A549 (cell line): Measurements from ENCODE around the gene ITPRIP. TPM values are rescaled to one million over a fixed set of nuclear protein-coding genes. Genes with fewer than 3 reads are reported as not detected.

ENCODE experiments used
- ATAC-seq, 2 experiments: fragments of 200-7000 bp in 1 of 2; fragments of >200 bp in 1 of 2; cut with Nextera tagmentation in 1 of 2; cut with Tn5 transposase in 1 of 2; 3 replicates each; pipeline versions ENCODE4 v1.8.0 to v1.9.1; 2018 to 2020; ENCODE audit warnings: mild to moderate bottlenecking in 1 of 2, moderate library complexity in 1 of 2
- CTCF ChIA-PET: fragments of 300-600 bp; sonication (Branson Sonifier 250); formaldehyde crosslinking; extraction: SDS; loops from one replicate; lab custom pipeline; 2021; ENCODE audit warnings: antibody characterized with exemption, inconsistent platforms; lab: Yijun Ruan, JAX
- POLR2A ChIA-PET: fragments of 350-600 bp; formaldehyde crosslinking; extraction: SDS; loops from one replicate; lab custom pipeline; 2021; ENCODE audit warnings: antibody characterized with exemption, inconsistent platforms; lab: Yijun Ruan, JAX
- DNase-seq, 2 experiments: peaks; one replicate each; pipeline versions ENCODE4 v3.0.0 to v3.0.0-alpha.2; 2011 to 2016; ENCODE audit warnings: low read depth in 1 of 2, low spot score in 1 of 2
- FAIRE-seq: peaks from 2 replicates; lab custom pipeline; 2011; peaks lifted over from hg19 to GRCh38; lab: Jason Lieb, UNC
- H3K27ac ChIP-seq, 2 experiments: fragments of >200 bp; sonication (Bioruptor Twin); formaldehyde crosslinking; 3 replicates each; pipeline ENCODE4 v1.5.1; 2016 to 2017
- H3K4me1 ChIP-seq: fragments of >200 bp; sonication (Bioruptor Twin); formaldehyde crosslinking; 3 replicates; pipeline ENCODE4 v1.6.1; 2016
- H3K4me2 ChIP-seq: fragments of >200 bp; sonication (Bioruptor Twin); formaldehyde crosslinking; 3 replicates; pipeline ENCODE4 v1.6.1; 2016
- H3K4me3 ChIP-seq: fragments of >200 bp; sonication (Bioruptor Twin); formaldehyde crosslinking; 3 replicates; pipeline ENCODE4 v1.5.1; 2016
- H3K9me3 ChIP-seq: fragments of >200 bp; sonication (Bioruptor Twin); formaldehyde crosslinking; 3 replicates; pipeline ENCODE4 v1.6.1; 2016
- BHLHE40 ChIP-seq: IDR thresholded peaks from 2 replicates; pipeline ENCODE4 v1.6.1; 2012; ENCODE audit warnings: low read depth, low read length, inconsistent platforms
- CBX2 ChIP-seq: fragments of 200-600 bp; sonication (generic); IDR thresholded peaks from 2 replicates; pipeline ENCODE4 v1.6.1; 2016; ENCODE audit warnings: low read depth, mild to moderate bottlenecking, borderline replicate concordance
- CEBPB ChIP-seq, 2 experiments: fragments of >200 bp in 1 of 2; sonication (Bioruptor Twin) in 1 of 2; formaldehyde crosslinking in 1 of 2; IDR thresholded peaks; 2 replicates each; pipeline ENCODE4 v1.6.1; 2012 to 2016
- CHD2 ChIP-seq: fragments of 150-350 bp; IDR thresholded peaks from 2 replicates; pipeline ENCODE4 v1.6.1; 2014; ENCODE audit warnings: low read length; ENCODE audit not compliant: partially characterized antibody
- EHMT2 ChIP-seq: fragments of 200-600 bp; sonication (generic); IDR thresholded peaks from 2 replicates; pipeline ENCODE4 v1.6.1; 2016; ENCODE audit warnings: antibody characterized with exemption, low read depth, mild to moderate bottlenecking, moderate library complexity
- ELK1 ChIP-seq: fragments of 150-350 bp; IDR thresholded peaks from 2 replicates; pipeline ENCODE4 v1.6.1; 2014; ENCODE audit warnings: low read depth, mild to moderate bottlenecking, low read length
- FOSB ChIP-seq: fragments of 250-450 bp; sonication (Bioruptor Pico); IDR thresholded peaks from 2 replicates; pipeline ENCODE4 v1.5.0; 2020; ENCODE audit warnings: mild to moderate bottlenecking, moderate library complexity
- GATA3 ChIP-seq: IDR thresholded peaks from 2 replicates; pipeline ENCODE4 v1.6.1; 2012; ENCODE audit warnings: borderline replicate concordance
- HOXA7 ChIP-seq: fragments of 250-450 bp; sonication (Bioruptor Pico); IDR thresholded peaks from 2 replicates; pipeline ENCODE4 v1.5.0; 2020; ENCODE audit warnings: mild to moderate bottlenecking, moderate library complexity
- JUN ChIP-seq, 2 experiments: fragments of >200 bp; sonication (Bioruptor Twin); formaldehyde crosslinking; IDR thresholded peaks; 2 replicates in 1 of 2; 3 replicates in 1 of 2; pipeline ENCODE4 v1.6.1; 2016 to 2017
- KDM1A ChIP-seq: fragments of 200-600 bp; sonication (generic); IDR thresholded peaks from 2 replicates; pipeline ENCODE4 v1.6.1; 2016; ENCODE audit warnings: low read depth, mild to moderate bottlenecking
- MAFK ChIP-seq: fragments of 450-650 bp; IDR thresholded peaks from 2 replicates; pipeline ENCODE4 v1.6.1; 2014; ENCODE audit not compliant: partially characterized antibody
- MYC ChIP-seq: IDR thresholded peaks from 2 replicates; pipeline ENCODE4 v1.6.1; 2012; ENCODE audit warnings: mild to moderate bottlenecking, inconsistent platforms, low read length, improper control_type of control experiment, borderline replicate concordance
- POLR2A ChIP-seq: IDR thresholded peaks from 2 replicates; pipeline ENCODE4 v1.6.1; 2012; ENCODE audit warnings: mild to moderate bottlenecking, low read length
- POLR2AphosphoS2 ChIP-seq: conservative IDR thresholded peaks from 2 replicates; pipeline ENCODE4 v1.6.1; 2012; ENCODE audit warnings: low read length, improper control_type of control experiment, inconsistent platforms
- RAD21 ChIP-seq, 2 experiments: fragments of >200 bp in 1 of 2; sonication (Bioruptor Twin) in 1 of 2; formaldehyde crosslinking in 1 of 2; IDR thresholded peaks in 1 of 2; conservative IDR thresholded peaks in 1 of 2; 2 replicates in 1 of 2; 3 replicates in 1 of 2; pipeline ENCODE4 v1.6.1; 2012 to 2018; ENCODE audit warnings: inconsistent platforms in 1 of 2
- RCOR1 ChIP-seq: fragments of 150-350 bp; IDR thresholded peaks from 2 replicates; pipeline ENCODE4 v1.6.1; 2014; ENCODE audit warnings: antibody characterized with exemption, low read length, low read depth
- RNF2 ChIP-seq: fragments of 200-600 bp; sonication (generic); IDR thresholded peaks from 2 replicates; pipeline ENCODE4 v1.6.1; 2016; ENCODE audit warnings: low read depth, mild to moderate bottlenecking, antibody characterized with exemption, moderate library complexity, borderline replicate concordance
- SMC3 ChIP-seq: fragments of >200 bp; sonication (Bioruptor Twin); formaldehyde crosslinking; IDR thresholded peaks from 3 replicates; pipeline ENCODE4 v1.6.1; 2018; ENCODE audit warnings: inconsistent platforms
- TP53 ChIP-seq: fragments of 250-450 bp; sonication (Bioruptor Pico); IDR thresholded peaks from 2 replicates; pipeline ENCODE4 v1.5.0; 2021; ENCODE audit warnings: mild to moderate bottlenecking, moderate library complexity
- ZC3H11A ChIP-seq: fragments of 450-650 bp; IDR thresholded peaks from 2 replicates; pipeline ENCODE4 v1.6.1; 2014; ENCODE audit warnings: antibody characterized with exemption, mild to moderate bottlenecking
- ZNF302 ChIP-seq: fragments of 250-450 bp; sonication (Bioruptor Pico); IDR thresholded peaks from 2 replicates; pipeline ENCODE4 v1.9.0; 2021; ENCODE audit warnings: inconsistent platforms, mild to moderate bottlenecking, moderate library complexity
- WGBS: methylation state at CpG from one replicate; pipeline ENCODE4 v1.1.6; 2017; ENCODE audit errors: missing lambda C conversion rate; 5-methylcytosine and 5-hydroxymethylcytosine counted together
- polyA plus RNA-seq, 4 experiments: library from polyadenylated mRNA; depleted of rRNA in 3 of 4; stranded (reverse); fragments of >200 nt; fragmentation: RNase III in 1 of 4; extraction: RNeasy Plus Mini Kit Qiagen cat#74134 plus additional on column Dnase treatment in 1 of 4; gene quantifications; 2 replicates in 3 of 4; 3 replicates in 1 of 4; pipeline ENCODE4 v1.2.3, GENCODE V29; 2011 to 2017
- TF ChIP-seq, protein P1 (sequence below): IDR thresholded peaks from 2 replicates; pipeline ENCODE4 v1.6.1; 2012; ENCODE audit warnings: low read depth, borderline replicate concordance
- TF ChIP-seq, protein P2 (sequence below): fragments of 250-450 bp; sonication (Bioruptor Pico); IDR thresholded peaks from 2 replicates; pipeline ENCODE4 v1.5.0; 2021; ENCODE audit warnings: mild to moderate bottlenecking, moderate library complexity, borderline replicate concordance

ITPRIP gene
- polyA plus RNA-seq, 2 of the 4 experiments (the other 2 are of a cell fraction): 14.8 to 21.0 TPM

DNA sequence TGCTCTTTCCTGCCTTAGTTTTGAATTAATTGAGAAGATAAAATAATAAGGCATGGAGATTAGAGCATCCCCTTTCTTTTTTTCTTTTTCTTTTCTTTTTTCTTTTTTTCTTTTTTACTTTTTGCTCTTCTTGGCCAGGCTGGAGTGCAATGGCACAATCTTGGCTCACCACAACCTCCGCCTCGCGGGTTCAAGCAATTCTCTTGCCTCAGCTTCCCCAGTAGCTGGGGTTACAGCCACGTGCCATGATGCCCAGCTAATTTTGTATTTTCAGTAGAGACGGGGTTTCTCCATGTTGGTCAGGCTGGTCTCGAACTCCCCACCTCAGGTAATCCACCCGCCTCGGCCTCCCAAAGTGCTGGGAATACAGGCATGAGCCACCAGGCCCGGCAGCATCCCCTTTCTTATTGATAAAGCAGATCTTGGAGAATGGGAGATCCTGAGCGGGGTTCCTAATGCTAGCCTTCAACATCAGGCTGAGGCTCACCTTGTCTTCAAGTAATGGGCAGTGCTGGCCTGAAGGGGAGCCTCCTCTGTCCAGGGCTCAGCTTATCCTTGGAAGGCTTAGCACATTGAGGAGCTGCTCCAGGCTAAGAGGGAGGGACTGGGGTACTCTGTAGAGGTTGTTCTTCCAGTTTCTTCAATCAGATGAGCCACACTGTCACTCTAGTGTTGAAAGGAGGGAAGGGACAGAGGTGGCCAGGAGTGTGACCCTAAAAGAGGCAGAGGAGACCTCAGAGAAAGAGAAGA, 41.4 kb downstream of the ITPRIP start:
- Histone ChIP-seq H3K9me3 (no peaks in the 10 kb centered on the region), H3K4me1 (peaks cover 7% of the 10 kb centered on the region; the same call in 2 of the 3 replicates), H3K4me3 (no peak overlapping the region), H3K27ac (no peak overlapping the region), H3K4me2 (no peak overlapping the region)
- no peak for FAIRE-seq
- ChIA-PET POLR2A (no interaction called here), CTCF (interaction anchor here (0.6 to 14.5 kb wide), 6 partner anchors 9 to 491 kb away, joined by 3 to 339 read pairs (median 102); partner anchors contain the start of gene CFAP58)
- WGBS: 80% methylated on average over 10 of the region's 10 CpGs
- ATAC-seq: no peak
- DNase-seq: no peak
- TF ChIP-seq, protein P1, sequence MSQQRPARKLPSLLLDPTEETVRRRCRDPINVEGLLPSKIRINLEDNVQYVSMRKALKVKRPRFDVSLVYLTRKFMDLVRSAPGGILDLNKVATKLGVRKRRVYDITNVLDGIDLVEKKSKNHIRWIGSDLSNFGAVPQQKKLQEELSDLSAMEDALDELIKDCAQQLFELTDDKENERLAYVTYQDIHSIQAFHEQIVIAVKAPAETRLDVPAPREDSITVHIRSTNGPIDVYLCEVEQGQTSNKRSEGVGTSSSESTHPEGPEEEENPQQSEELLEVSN: no peak
- TF ChIP-seq BHLHE40: no peak
- TF ChIP-seq ELK1: no peak
- TF ChIP-seq FOSB (CRISPR knock-in tag): no peak
- no peak for TF ChIP-seq RAD21 (conservative IDR thresholded peaks at IDR 0.05 in 1 of 2, IDR thresholded peaks at IDR 0.05 in 1 of 2)
- TF ChIP-seq POLR2AphosphoS2: no peak
- no peak for TF ChIP-seq ZC3H11A
- TF ChIP-seq EHMT2: no peak
- no peak for TF ChIP-seq POLR2A
- TF ChIP-seq GATA3: no peak
- no peak for TF ChIP-seq KDM1A
- TF ChIP-seq HOXA7: no peak
- TF ChIP-seq, protein P2, sequence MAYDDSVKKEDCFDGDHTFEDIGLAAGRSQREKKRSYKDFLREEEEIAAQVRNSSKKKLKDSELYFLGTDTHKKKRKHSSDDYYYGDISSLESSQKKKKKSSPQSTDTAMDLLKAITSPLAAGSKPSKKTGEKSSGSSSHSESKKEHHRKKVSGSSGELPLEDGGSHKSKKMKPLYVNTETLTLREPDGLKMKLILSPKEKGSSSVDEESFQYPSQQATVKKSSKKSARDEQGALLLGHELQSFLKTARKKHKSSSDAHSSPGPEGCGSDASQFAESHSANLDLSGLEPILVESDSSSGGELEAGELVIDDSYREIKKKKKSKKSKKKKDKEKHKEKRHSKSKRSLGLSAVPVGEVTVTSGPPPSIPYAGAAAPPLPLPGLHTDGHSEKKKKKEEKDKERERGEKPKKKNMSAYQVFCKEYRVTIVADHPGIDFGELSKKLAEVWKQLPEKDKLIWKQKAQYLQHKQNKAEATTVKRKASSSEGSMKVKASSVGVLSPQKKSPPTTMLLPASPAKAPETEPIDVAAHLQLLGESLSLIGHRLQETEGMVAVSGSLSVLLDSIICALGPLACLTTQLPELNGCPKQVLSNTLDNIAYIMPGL (CRISPR knock-in tag): no peak
- no peak for TF ChIP-seq CHD2
- TF ChIP-seq RCOR1: no peak
- TF ChIP-seq CEBPB (IDR thresholded peaks at IDR 0.05): no peak
- no peak for TF ChIP-seq ZNF302 (CRISPR knock-in tag)
- no peak for TF ChIP-seq CBX2

DNA sequence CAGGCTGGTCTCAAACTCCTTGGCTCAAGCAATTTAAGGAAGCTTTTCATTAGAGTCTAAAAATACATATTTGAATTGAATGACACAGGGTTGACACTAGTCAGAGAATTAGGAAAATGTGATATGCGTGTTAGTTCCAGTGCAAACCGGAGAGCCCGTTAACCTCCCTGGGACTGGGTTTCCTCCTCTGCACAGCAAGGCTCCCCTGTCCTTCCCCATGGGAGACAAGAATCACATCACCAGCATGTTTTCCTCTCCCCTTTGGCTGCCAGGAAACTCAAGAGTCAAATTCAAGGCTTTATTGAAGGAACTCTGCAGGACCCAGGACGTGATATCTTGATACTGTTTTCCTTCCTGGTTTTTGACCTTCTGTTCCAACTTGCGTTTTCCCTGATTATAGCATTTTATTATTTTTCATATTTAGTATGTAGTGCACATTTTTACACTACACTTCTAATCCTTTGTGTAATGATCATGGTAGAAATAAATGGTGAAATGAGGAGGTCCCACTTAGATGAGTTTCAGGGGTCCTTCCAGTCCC, 44.4 kb downstream of the ITPRIP start:
- POLR2A ChIA-PET: no interaction called here
- H3K4me1 ChIP-seq: peaks cover 10% of the 10 kb centered on the region
- DNase-seq (no peak), ATAC-seq (no peak), FAIRE-seq (no peak)
- H3K4me2 ChIP-seq: no peak overlapping the region
- CTCF ChIA-PET: interaction anchor here (1.1 to 14.5 kb wide), 8 partner anchors 11 to 249 kb away, joined by 5 to 339 read pairs (median 54); partner anchors contain the start of gene CFAP58
- H3K4me3 ChIP-seq: no peak overlapping the region
- H3K27ac ChIP-seq: no peak overlapping the region
- 85% methylated on average over 5 of the region's 5 CpGs for WGBS
- H3K9me3 ChIP-seq: no peaks in the 10 kb centered on the region
- TF ChIP-seq MYC (no peak), SMC3 (no peak), EHMT2 (no peak), TP53 (CRISPR knock-in tag) (no peak), JUN (IDR thresholded peaks at IDR 0.05) (no peak), RNF2 (no peak), ZC3H11A (no peak), MAFK (no peak), CHD2 (no peak)
